Naive thymus-derived CD4-positive, alpha-beta T cell (primary cell): Measurements from ENCODE around the gene PROSER3. TPM values are rescaled to one million over a fixed set of nuclear protein-coding genes. Genes with fewer than 3 reads are reported as not detected.

ENCODE experiments used
- ATAC-seq: fragments of 150-1000 bp; cut with Tn5 transposase; 2 replicates; pipeline ENCODE4 v1.10.0; 2021; ENCODE audit warnings: mild to moderate bottlenecking, moderate library complexity
- CTCF ChIA-PET: fragments of 350-600 bp; sonication (Branson Sonifier 250); formaldehyde crosslinking; loops from one replicate; lab custom pipeline; 2021; ENCODE audit warnings: antibody characterized with exemption; lab: Charles Lee
- POLR2A ChIA-PET: fragments of 350-600 bp; sonication (Branson Sonifier 250); formaldehyde crosslinking; loops from one replicate; lab custom pipeline; 2021; ENCODE audit warnings: antibody characterized with exemption, inconsistent platforms; lab: Charles Lee
- DNase-seq, 9 donors: peaks; one replicate each; pipeline versions ENCODE4 v3.0.0 to v3.0.0-alpha.2; 2020 to 2022; ENCODE audit warnings: mixed read lengths in 1 of 9
- H3K27ac ChIP-seq: one replicate; pipeline ENCODE4 v1.7.0; 2013; ENCODE audit warnings: mild to moderate bottlenecking, low read depth, low read length, moderate library complexity
- H3K27me3 ChIP-seq, 2 donors: one replicate each; pipeline ENCODE4 v1.7.0; 2013; ENCODE audit warnings: low read length in 2 of 2, mild to moderate bottlenecking in 2 of 2, moderate library complexity in 2 of 2; ENCODE audit not compliant: control insufficient read depth in 2 of 2, insufficient read depth in 2 of 2
- H3K36me3 ChIP-seq, 3 experiments: 1 replicate in 2 of 3; 2 replicates in 1 of 3; pipeline ENCODE4 v1.7.0; 2013; ENCODE audit warnings: low read length in 3 of 3, mild to moderate bottlenecking in 3 of 3, moderate library complexity in 1 of 3; ENCODE audit not compliant: insufficient read depth in 3 of 3, control insufficient read depth in 2 of 3
- H3K4me1 ChIP-seq, 2 donors: one replicate each; pipeline ENCODE4 v1.7.0; 2013; ENCODE audit warnings: low read length in 2 of 2, mild to moderate bottlenecking in 2 of 2, moderate library complexity in 1 of 2; ENCODE audit not compliant: control insufficient read depth in 2 of 2, insufficient read depth in 2 of 2
- H3K4me3 ChIP-seq: 2 replicates; pipeline ENCODE4 v1.7.0; 2013; ENCODE audit warnings: mild to moderate bottlenecking, low read length
- H3K9me3 ChIP-seq, 3 experiments: 1 replicate in 2 of 3; 2 replicates in 1 of 3; pipeline ENCODE4 v1.7.0; 2013; ENCODE audit warnings: low read length in 3 of 3; ENCODE audit not compliant: control insufficient read depth in 2 of 3
- H3K27ac Mint-ChIP-seq, 9 donors: one replicate each; pipeline ENCODE4 v1.8.0; 2020 to 2022; ENCODE audit warnings: mixed read lengths in 9 of 9, mild to moderate bottlenecking in 8 of 9, moderate library complexity in 5 of 9, inconsistent platforms in 2 of 9
- H3K27me3 Mint-ChIP-seq, 5 donors: one replicate each; pipeline ENCODE4 v1.8.0; 2021 to 2022; ENCODE audit warnings: mixed read lengths in 5 of 5, mild to moderate bottlenecking in 1 of 5
- H3K36me3 Mint-ChIP-seq, 5 donors: one replicate each; pipeline ENCODE4 v1.8.0; 2020 to 2022; ENCODE audit warnings: mixed read lengths in 5 of 5, mild to moderate bottlenecking in 3 of 5, inconsistent platforms in 1 of 5
- H3K4me1 Mint-ChIP-seq, 7 donors: one replicate each; pipeline ENCODE4 v1.8.0; 2020 to 2022; ENCODE audit warnings: mixed read lengths in 7 of 7, mild to moderate bottlenecking in 3 of 7, inconsistent platforms in 1 of 7
- H3K4me3 Mint-ChIP-seq, 10 donors: one replicate each; pipeline ENCODE4 v1.8.0; 2020 to 2022; ENCODE audit warnings: mild to moderate bottlenecking in 10 of 10, mixed read lengths in 10 of 10, moderate library complexity in 6 of 10, inconsistent platforms in 2 of 10
- H3K9me3 Mint-ChIP-seq, 11 donors: one replicate each; pipeline ENCODE4 v1.8.0; 2020 to 2022; ENCODE audit warnings: mixed read lengths in 11 of 11, mild to moderate bottlenecking in 4 of 11, inconsistent platforms in 1 of 11, moderate library complexity in 1 of 11
- intact Hi-C, 2 donors: fragments of 100-400 bp; cut with micrococcal nuclease; formaldehyde crosslinking; loops; one replicate each; pipeline ENCODE4 v1.15.1; 2023
- polyA plus RNA-seq, 2 donors: library from polyadenylated mRNA; unstranded; fragments of 300-500 nt; fragmentation: Illumina TruSeq; gene quantifications; one replicate each; pipeline ENCODE4 v1.2.3, GENCODE V29; 2021
- total RNA-seq, 6 experiments: library from RNA in 5 of 6; stranded (reverse) in 5 of 6; gene quantifications; 1 replicate in 5 of 6; 2 replicates in 1 of 6; pipeline ENCODE4 v1.2.3 and lab custom pipeline; 2021 to 2026

The PROSER3 gene
- total and polyA plus RNA-seq, 7 experiments from 2014 or later, result 5.4 to 47.3 (median 36.4) TPM

GRCh38 chr19:35812220-35813042, 54.5 kb downstream of the PROSER3 start, which contains the start of gene PRODH2:
Gene PRODH2, minus strand, starts transcription at chr19:35812845. Its CDS starts 40 bp downstream, at chr19:35812805.
- POLR2A ChIA-PET, result no interaction called here

DNA sequence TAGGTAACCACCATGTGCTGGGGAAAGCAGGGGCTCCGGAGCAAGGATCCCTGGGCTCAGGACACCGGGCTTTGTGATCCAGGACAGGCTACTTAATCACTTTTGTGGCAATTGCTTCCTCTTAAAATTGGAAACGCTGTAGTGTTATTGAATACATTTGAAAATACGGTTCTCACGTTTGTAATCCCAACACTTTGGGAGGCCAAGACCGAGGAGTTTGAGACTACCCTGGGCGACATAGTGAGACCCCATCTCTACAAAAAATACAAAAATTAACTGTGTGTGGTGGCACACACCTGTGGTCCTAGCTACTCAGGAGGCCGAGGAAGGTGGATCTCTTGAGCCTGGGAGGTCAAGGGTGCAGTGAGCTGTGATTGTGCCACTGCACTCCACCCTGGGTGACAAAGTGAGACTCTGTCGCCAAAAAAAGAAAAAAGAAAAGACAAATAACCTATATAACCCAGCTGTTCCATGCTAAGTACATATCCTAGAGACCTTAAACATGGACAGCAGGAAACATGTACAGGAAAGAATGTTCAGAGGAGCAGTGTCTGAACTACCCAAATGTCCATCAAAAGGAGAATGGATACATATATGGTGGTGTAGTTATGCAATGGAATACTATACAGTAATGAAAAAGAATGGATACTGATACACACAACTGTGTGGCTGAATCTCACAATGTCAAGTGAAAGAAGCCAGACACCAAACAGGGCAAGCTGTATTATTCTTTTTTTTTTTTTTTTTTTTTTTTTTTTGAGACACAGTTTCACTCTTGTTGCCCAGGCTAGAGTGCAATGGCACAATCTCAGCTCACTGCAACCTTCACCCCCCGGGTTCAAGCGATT, 55.3 kb downstream of the PROSER3 start:
- H3K27ac Mint-ChIP-seq, result no peak overlapping the region

More at GRCh38 chr19:35812220-35813042, 54.5 kb downstream of the PROSER3 start, which contains the start of gene PRODH2:
- H3K27ac ChIP-seq, result no peak within 1 kb of the TSS
- no peak within 1 kb of the TSS for H3K4me3 ChIP-seq
- no peaks in the 10 kb centered on the region for H3K4me1 ChIP-seq
- DNase-seq (no peak), ATAC-seq (no peak)
- no peaks in the 10 kb centered on the region for H3K9me3 ChIP-seq
- CTCF ChIA-PET, result no interaction called here
- no peaks in the 10 kb centered on the region for H3K36me3 Mint-ChIP-seq
- peaks cover 0 to 1% (median 0%) of the 10 kb centered on the region in 7 donors for H3K4me1 Mint-ChIP-seq
- peaks cover 4 to 23% (median 6%) of the 10 kb centered on the region in 5 donors for H3K27me3 Mint-ChIP-seq
- no peak within 1 kb of the TSS for H3K27ac Mint-ChIP-seq
- intact Hi-C loops, result no loop called here
- H3K27me3 ChIP-seq, result no peaks in the 10 kb centered on the region
- H3K9me3 Mint-ChIP-seq, result peaks cover 0 to 4% (median 0%) of the 10 kb centered on the region in 11 donors
- H3K36me3 ChIP-seq, result no peaks in the 10 kb centered on the region
- H3K4me3 Mint-ChIP-seq, result no peak within 1 kb of the TSS

DNA sequence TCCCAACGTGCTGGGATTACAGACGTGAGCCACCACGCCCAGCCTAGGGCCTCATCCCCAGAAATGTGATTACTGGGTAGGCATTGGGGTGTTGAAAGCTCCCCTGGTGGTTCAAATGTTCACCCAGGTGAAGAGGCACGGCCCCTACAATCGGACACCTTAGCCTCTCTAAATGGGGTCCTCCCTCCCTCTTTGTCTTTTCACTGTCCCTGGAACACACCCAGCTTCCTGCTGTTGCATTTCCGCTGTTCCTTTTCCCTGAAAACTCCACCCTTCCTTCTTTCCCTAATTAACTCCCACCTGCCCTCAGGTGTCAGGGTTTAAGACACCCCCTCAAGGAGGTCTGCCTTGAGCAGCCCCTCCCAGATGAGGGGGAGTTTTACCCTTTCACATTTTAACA, 58.3 kb downstream of the PROSER3 start:
- intact Hi-C loops, result no loop called here
- peaks cover 0 to 5% (median 0%) of the 10 kb centered on the region in 11 donors for H3K9me3 Mint-ChIP-seq
- H3K27me3 Mint-ChIP-seq, result peaks cover 4 to 35% (median 11%) of the 10 kb centered on the region in 5 donors
- ChIA-PET POLR2A (no interaction called here), CTCF (no interaction called here)
- no peak overlapping the region for H3K4me3 ChIP-seq
- H3K4me1 ChIP-seq, result no peaks in the 10 kb centered on the region
- H3K4me1 Mint-ChIP-seq, result peaks cover 0 to 3% (median 0%) of the 10 kb centered on the region in 7 donors
- H3K9me3 ChIP-seq, result no peaks in the 10 kb centered on the region
- ATAC-seq (no peak), DNase-seq (no peak)
- H3K27me3 ChIP-seq, result no peaks in the 10 kb centered on the region
- H3K27ac Mint-ChIP-seq, result no peak overlapping the region
- H3K4me3 Mint-ChIP-seq, result no peak overlapping the region
- no peak overlapping the region for H3K27ac ChIP-seq
- H3K36me3 Mint-ChIP-seq, result no peaks in the 10 kb centered on the region
- no peaks in the 10 kb centered on the region for H3K36me3 ChIP-seq

More for the DNA sequence above, 55.3 kb downstream of the PROSER3 start:
- no peaks in the 10 kb centered on the region for H3K4me1 ChIP-seq
- H3K9me3 Mint-ChIP-seq, result peaks cover 0 to 4% (median 0%) of the 10 kb centered on the region in 11 donors
- POLR2A ChIA-PET, result no interaction called here
- intact Hi-C loops, result no loop called here
- ATAC-seq (no peak), DNase-seq (no peak)
- H3K27me3 Mint-ChIP-seq, result peaks cover 4 to 28% (median 8%) of the 10 kb centered on the region in 5 donors
- H3K4me1 Mint-ChIP-seq, result peaks cover 0 to 1% (median 0%) of the 10 kb centered on the region in 7 donors
- H3K27me3 ChIP-seq, result no peaks in the 10 kb centered on the region
- no peaks in the 10 kb centered on the region for H3K36me3 ChIP-seq
- CTCF ChIA-PET, result no interaction called here
- no peak overlapping the region for H3K27ac ChIP-seq
- no peak overlapping the region for H3K4me3 ChIP-seq
- no peaks in the 10 kb centered on the region for H3K36me3 Mint-ChIP-seq
- no peaks in the 10 kb centered on the region for H3K9me3 ChIP-seq
- H3K4me3 Mint-ChIP-seq, result no peak overlapping the region

DNA sequence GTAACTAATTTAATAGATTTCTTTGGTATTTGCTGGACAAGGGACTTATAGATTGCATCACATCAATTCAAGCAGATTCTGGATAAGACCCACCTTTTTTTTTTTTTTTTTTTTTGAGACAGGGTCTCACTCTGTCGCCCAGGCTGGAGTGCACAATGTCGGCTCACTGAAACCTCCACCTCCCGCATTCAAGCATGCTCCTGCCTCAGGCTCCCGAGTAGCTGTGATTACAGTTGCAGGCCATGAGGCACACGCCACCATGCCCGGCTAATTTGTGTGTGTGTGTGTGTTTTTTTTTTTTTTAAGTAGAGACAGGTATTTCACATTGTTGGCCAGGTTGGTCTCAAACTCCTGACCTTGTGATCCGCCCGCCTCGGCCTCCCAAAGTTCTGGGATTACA, 58.9 kb downstream of the PROSER3 start:
- no peak overlapping the region for H3K27ac ChIP-seq
- ATAC-seq (no peak), DNase-seq (no peak)
- no peaks in the 10 kb centered on the region for H3K36me3 ChIP-seq
- no peaks in the 10 kb centered on the region for H3K4me1 ChIP-seq
- H3K9me3 ChIP-seq, result no peaks in the 10 kb centered on the region
- peaks cover 0 to 3% (median 0%) of the 10 kb centered on the region in 7 donors for H3K4me1 Mint-ChIP-seq
- POLR2A ChIA-PET, result no interaction called here
- no peaks in the 10 kb centered on the region for H3K36me3 Mint-ChIP-seq
- H3K27ac Mint-ChIP-seq, result no peak overlapping the region
- CTCF ChIA-PET, result no interaction called here
- peaks cover 4 to 35% (median 11%) of the 10 kb centered on the region in 5 donors for H3K27me3 Mint-ChIP-seq
- intact Hi-C loops, result no loop called here
- H3K27me3 ChIP-seq, result no peaks in the 10 kb centered on the region
- no peak overlapping the region for H3K4me3 ChIP-seq
- H3K4me3 Mint-ChIP-seq, result no peak overlapping the region
- peaks cover 0 to 5% (median 0%) of the 10 kb centered on the region in 11 donors for H3K9me3 Mint-ChIP-seq

DNA sequence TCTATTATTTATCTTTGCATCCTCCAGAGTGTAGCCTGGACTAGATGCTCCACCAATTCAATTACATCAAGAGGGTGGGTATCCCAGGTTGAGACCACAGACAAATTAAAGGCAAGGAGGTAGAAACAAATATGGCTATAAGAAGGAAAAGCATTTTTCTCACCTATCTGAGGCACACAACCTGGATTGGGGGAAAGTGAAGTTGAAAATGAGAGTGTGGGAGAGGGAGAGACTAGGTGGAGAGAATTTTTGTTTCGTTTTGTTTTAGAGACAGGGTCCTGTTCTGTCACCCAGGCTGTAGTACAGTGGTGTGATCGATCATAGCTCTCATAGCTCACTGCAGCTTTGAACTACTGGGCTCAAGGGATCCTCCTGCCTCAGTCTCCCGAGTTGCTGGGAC, 60.5 kb downstream of the PROSER3 start:
- Mint-ChIP-seq H3K9me3 (peaks cover 0 to 5% (median 0%) of the 10 kb centered on the region in 11 donors), H3K4me3 (no peak overlapping the region), H3K27me3 (peaks cover 13 to 35% (median 14%) of the 10 kb centered on the region in 5 donors), H3K4me1 (peaks cover 0 to 3% (median 0%) of the 10 kb centered on the region in 7 donors), H3K27ac (no peak overlapping the region), H3K36me3 (no peaks in the 10 kb centered on the region)
- intact Hi-C loops, result no loop called here
- no peak for ATAC-seq
- H3K4me3 ChIP-seq, result no peak overlapping the region
- no peaks in the 10 kb centered on the region for H3K9me3 ChIP-seq
- H3K36me3 ChIP-seq, result no peaks in the 10 kb centered on the region
- ChIA-PET POLR2A (no interaction called here), CTCF (interaction anchor here (1.0 to 1.1 kb wide), 2 partner anchors 121 to 308 kb away, joined by 3 read pairs; no protein-coding TSS in a partner anchor)
- H3K27me3 ChIP-seq, result peaks cover 0 to 2% of the 10 kb centered on the region in 2 donors
- H3K27ac ChIP-seq, result no peak overlapping the region
- no peak for DNase-seq
- H3K4me1 ChIP-seq, result no peaks in the 10 kb centered on the region
